SIG-M5 (cell line): ENCODE data around the gene KLHDC9.

ENCODE experiments used
- DNase-seq: peaks from one replicate; lab custom pipeline; 2025; lab: John Stamatoyannopoulos, UW

KLHDC9 gene

DNA sequence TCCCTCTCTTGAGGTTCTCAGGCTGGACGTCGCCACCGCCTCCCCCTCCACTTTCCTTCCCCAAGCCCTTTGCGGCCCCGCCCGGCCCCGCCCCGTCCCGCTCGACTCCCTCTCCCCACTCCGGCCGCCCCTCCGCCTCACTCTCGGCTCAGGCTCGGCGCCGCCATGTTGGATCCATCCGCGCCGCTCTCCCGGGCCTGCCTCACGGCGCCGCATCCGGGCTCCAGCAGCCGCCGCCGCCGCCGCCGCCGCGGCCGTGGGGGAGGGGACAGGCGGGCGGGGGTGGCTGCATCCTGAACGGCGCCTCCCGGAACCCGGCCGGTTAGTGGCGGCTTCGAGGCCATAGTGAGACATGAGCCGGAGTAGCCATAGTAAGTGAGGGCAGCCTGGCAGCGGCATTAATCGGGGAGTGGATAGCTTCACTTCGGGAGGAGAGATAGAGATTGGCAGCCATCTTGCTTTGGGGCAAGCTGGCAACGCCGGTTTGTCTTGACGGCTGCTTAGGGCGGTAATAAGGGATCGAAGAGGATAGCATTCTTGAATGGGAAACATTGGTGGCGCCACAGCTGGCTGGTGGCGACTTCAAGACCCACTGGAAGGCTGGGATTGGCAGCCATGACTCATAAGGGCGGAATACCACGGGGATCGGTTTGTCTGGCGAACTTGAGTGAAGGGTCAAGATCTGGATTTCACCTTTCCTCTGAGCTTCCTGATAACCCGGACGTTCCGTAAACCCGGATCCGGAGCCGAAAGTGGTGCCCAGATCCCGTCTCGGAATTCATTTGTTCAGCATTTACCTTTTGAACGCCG lies 34.5 kb downstream of the KLHDC9 start, which contains the start of gene DEDD:
Gene DEDD, minus strand, starts transcription at position 258 of the 810 bp plus-strand sequence. CDS start 8,205 bp downstream, outside the sequence.
- peak; percentile 100 for DNase-seq

DNA sequence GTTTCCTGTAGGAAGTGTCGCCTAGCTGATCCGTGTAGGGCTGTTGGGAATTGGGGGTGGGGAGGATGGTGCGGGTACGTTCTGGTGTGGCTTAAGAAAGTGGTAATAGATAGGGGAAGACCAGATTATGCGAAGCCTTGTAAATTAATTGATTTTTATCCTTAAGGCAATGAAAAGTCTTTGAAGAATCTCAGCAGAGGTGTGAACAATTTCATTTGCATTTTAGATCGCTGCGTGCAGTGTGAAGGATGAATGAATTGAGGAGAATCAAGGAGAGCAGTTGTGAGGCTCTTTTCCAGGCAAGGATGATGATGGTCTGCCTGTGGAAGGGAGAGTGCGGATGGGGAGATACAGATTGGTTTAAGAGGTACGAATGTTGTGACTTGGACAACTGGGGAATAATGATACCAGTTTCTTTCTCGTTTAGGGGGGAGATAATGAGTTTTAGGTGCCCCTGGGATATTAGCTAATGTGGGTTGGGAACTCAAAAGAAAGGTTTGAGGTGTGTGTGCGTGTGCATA lies 35.1 kb downstream of the KLHDC9 start:
- DNase-seq: no peak

DNA sequence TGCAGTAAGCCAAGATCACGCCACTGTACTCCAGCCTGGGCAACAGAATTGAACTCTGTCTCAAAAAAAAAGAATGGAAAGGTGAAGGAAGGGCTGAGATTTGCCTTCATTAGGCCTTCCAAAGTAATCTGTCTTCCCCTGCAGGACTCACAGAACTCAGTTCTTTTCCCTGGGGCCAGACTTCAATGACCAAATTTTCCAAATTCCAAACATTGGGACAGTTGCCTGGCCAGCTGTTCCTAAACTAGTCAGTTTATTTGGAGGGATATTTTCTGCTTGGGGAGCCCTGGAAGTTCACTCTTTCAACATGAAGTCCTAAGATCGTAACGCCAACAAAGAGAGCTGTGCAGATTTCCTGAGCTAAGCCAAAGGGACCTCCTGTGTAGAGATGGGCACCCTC lies 39.7 kb downstream of the KLHDC9 start:
- DNase-seq: no peak

- DNase-seq: no peak
Measured at GRCh38 chr1:161138431-161138830, 40.3 kb downstream of the KLHDC9 start.

DNA sequence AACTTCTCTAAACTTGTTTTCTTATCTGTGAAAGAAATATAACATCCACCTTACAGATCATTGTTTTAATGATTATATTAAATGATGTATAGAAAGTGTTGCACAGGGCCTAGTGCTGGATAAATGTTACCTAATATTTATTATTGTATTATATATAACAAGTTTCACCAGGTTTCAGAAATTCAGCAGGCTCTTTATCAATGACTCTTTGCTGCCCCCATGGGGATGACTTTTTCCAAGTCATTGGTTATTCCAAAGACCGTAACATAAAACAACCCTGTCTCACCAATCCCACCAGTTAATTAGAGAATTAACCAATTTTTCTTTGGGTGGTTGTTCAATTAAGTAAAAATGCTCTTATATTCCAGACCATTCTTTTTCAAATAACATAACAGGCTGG lies 41.6 kb downstream of the KLHDC9 start:
- no peak for DNase-seq

DNA sequence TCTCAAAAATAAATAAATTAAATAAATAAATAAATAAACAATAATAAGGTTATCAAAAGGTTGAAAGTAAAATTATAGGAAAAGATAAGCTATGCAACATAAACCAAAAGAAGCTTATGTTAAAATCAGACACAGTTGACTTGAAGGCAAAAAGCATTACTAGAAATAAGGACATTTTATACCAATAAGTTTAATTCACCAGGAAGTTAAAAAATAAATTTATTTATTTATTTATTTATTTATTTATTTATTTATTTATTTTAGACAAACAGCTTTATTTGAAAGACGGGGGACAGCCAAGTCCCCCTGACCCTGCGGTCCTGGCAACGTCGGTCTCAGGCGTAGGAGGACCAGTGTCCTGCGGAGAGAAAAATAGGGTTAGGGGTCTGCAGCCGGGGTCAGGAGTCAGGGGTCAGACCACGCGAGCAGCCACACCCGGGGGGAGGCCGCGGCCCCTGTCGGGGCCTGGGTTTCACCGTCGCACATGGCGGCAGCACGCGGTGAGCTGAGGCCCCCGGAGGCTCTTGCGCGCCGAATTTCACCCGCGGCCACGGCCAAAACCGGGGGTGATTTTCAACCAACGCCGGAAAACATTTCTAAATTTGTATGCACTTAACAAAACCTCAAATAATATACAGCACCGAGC lies 42.7 kb downstream of the KLHDC9 start:
- DNase-seq: no peak

DNA sequence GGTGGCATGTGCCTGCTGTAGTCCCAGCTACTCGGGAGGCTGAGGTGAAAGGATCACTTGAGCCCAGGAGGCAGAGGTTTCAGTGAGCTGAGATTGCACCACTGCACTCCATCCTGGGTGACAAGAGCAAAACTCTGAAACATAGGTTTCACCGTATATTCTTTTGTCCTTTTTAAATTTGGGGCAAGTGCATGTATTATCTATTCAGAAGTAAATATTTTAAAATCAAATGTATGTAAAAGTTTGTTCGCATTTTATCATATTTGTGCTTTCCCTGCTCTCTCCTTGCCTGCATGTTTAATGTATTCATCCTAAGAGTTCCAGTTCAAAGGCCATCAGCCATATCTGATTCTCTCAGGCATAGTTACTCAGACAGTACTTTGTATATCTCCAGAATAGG lies 47.7 kb downstream of the KLHDC9 start:
- DNase-seq: no peak
